HepG2 (cell line): Measurements from ENCODE around the gene RAD17. TPM values are rescaled to one million over a fixed set of nuclear protein-coding genes. Genes with fewer than 3 reads are reported as not detected.
A peak's percentile ranks its signal among the peaks of the same experiment; 100 is the strongest.

ENCODE experiments used
- AGO2 ChIP-seq: fragments of 200-400 bp; formaldehyde crosslinking; optimal IDR thresholded peaks from 2 replicates; pipeline ENCODE3; 2017; ENCODE audit warnings: mild to moderate bottlenecking, low read depth, low read length, moderate library complexity
- CEBPB ChIP-seq: IDR thresholded peaks from 2 replicates; pipeline ENCODE4 v1.6.1; 2011; ENCODE audit warnings: low read depth, low read length, improper control_type of control experiment, borderline replicate concordance
- FLYWCH1 ChIP-seq: sonication (generic); formaldehyde crosslinking; IDR thresholded peaks from 2 replicates; pipeline ENCODE4 v1.8.1; 2023; ENCODE audit warnings: mild to moderate bottlenecking, missing genetic modification reagents
- HOMEZ ChIP-seq: IDR thresholded peaks from 2 replicates; pipeline ENCODE4 v1.6.1; 2016; ENCODE audit warnings: low read depth
- IKZF1 ChIP-seq: fragments of 450-650 bp; IDR thresholded peaks from 2 replicates; pipeline ENCODE4 v1.7.1; 2016
- KDM1A ChIP-seq: IDR thresholded peaks from 2 replicates; pipeline ENCODE4 v1.6.1; 2016; ENCODE audit warnings: missing compliant biosample characterization
- KDM2A ChIP-seq: sonication (generic); formaldehyde crosslinking; IDR thresholded peaks from 2 replicates; pipeline ENCODE4 v1.4.0; 2020; ENCODE audit warnings: low read depth, missing genetic modification reagents, borderline replicate concordance
- KDM5A ChIP-seq: fragments of 200-600 bp; sonication (generic); IDR thresholded peaks from 2 replicates; pipeline ENCODE4 v1.7.0; 2018; ENCODE audit warnings: antibody characterized with exemption, mild to moderate bottlenecking, low read length, borderline replicate concordance
- MTF1 ChIP-seq: sonication (generic); formaldehyde crosslinking; IDR thresholded peaks from 2 replicates; pipeline ENCODE4 v1.5.0; 2020; ENCODE audit warnings: missing genetic modification reagents
- NBN ChIP-seq: fragments of 450-650 bp; conservative IDR thresholded peaks from 2 replicates; pipeline ENCODE4 v1.6.1; 2017
- PHF8 ChIP-seq: sonication (generic); formaldehyde crosslinking; IDR thresholded peaks from 2 replicates; pipeline ENCODE4 v1.5.0; 2020; ENCODE audit warnings: missing genetic modification reagents
- SMARCC2 ChIP-seq: fragments of 450-650 bp; IDR thresholded peaks from 2 replicates; pipeline ENCODE4 v1.6.1; 2017; ENCODE audit warnings: antibody characterized with exemption, mild to moderate bottlenecking
- SMYD3 ChIP-seq: sonication (generic); formaldehyde crosslinking; IDR thresholded peaks from 2 replicates; pipeline ENCODE4 v1.8.1; 2023; ENCODE audit warnings: mild to moderate bottlenecking, missing genetic modification reagents
- SNAI1 ChIP-seq: sonication (generic); formaldehyde crosslinking; IDR thresholded peaks from 2 replicates; pipeline ENCODE4 v1.5.0; 2020; ENCODE audit warnings: mild to moderate bottlenecking, missing genetic modification reagents, borderline replicate concordance
- SOX6 ChIP-seq, 2 experiments: fragments of 450-650 bp in 1 of 2; sonication (generic) in 1 of 2; formaldehyde crosslinking in 1 of 2; IDR thresholded peaks; 2 replicates each; pipeline versions ENCODE4 v1.4.0 to v1.6.1; 2017 to 2020; ENCODE audit warnings: antibody characterized with exemption in 1 of 2, mild to moderate bottlenecking in 1 of 2, missing genetic modification reagents in 1 of 2
- TAF15 ChIP-seq: fragments of 200-400 bp; formaldehyde crosslinking; IDR thresholded peaks from one replicate; pipeline ENCODE4 v1.6.1; 2018; ENCODE audit warnings: mild to moderate bottlenecking, low read depth, low read length; ENCODE audit not compliant: poor library complexity, severe bottlenecking
- TBL1XR1 ChIP-seq: fragments of 150-350 bp; IDR thresholded peaks from 2 replicates; pipeline ENCODE4 v1.6.1; 2014; ENCODE audit warnings: borderline replicate concordance, low read length; ENCODE audit not compliant: partially characterized antibody
- TEAD2 ChIP-seq: sonication (generic); formaldehyde crosslinking; IDR thresholded peaks from 2 replicates; pipeline ENCODE4 v1.9.0; 2021; ENCODE audit warnings: missing genetic modification reagents
- ZNF101 ChIP-seq: sonication (generic); formaldehyde crosslinking; IDR thresholded peaks from 2 replicates; pipeline ENCODE4 v1.4.0; 2020; ENCODE audit warnings: mild to moderate bottlenecking, low read depth, missing genetic modification reagents, borderline replicate concordance
- ZNF180 ChIP-seq: sonication (generic); formaldehyde crosslinking; IDR thresholded peaks from 2 replicates; pipeline ENCODE4 v1.4.0; 2020; ENCODE audit warnings: low read depth, missing genetic modification reagents, borderline replicate concordance
- ZNF446 ChIP-seq: sonication (generic); formaldehyde crosslinking; IDR thresholded peaks from 2 replicates; pipeline ENCODE4 v1.5.0; 2020; ENCODE audit warnings: mild to moderate bottlenecking, missing genetic modification reagents
- ZNF501 ChIP-seq: sonication (generic); formaldehyde crosslinking; IDR thresholded peaks from 2 replicates; pipeline ENCODE4 v1.5.1; 2020; ENCODE audit warnings: mild to moderate bottlenecking, moderate library complexity, missing genetic modification reagents
- ZNF530 ChIP-seq: sonication (generic); formaldehyde crosslinking; IDR thresholded peaks from 2 replicates; pipeline ENCODE4 v1.5.0; 2020; ENCODE audit warnings: low read depth, mild to moderate bottlenecking, missing genetic modification reagents
- ZNF546 ChIP-seq: sonication (generic); formaldehyde crosslinking; conservative IDR thresholded peaks from 2 replicates; pipeline ENCODE4 v1.8.1; 2023; ENCODE audit warnings: mild to moderate bottlenecking, missing genetic modification reagents
- ZNF615 ChIP-seq: sonication (generic); formaldehyde crosslinking; IDR thresholded peaks from 2 replicates; pipeline ENCODE4 v1.5.0; 2020; ENCODE audit warnings: mild to moderate bottlenecking, missing genetic modification reagents, borderline replicate concordance
- ZNF7 ChIP-seq: IDR thresholded peaks from 2 replicates; pipeline ENCODE4 v1.6.1; 2016; ENCODE audit warnings: missing biosample characterization, missing genetic modification reagents
- polyA plus RNA-seq, 8 experiments: library from polyadenylated mRNA; depleted of rRNA in 3 of 8; stranded (reverse) in 7 of 8; unstranded in 1 of 8; fragments of >200 nt; fragmentation: Illumina TruSeq in 4 of 8; extraction: Trizol in 4 of 8; gene quantifications; 2 replicates each; pipeline versions ENCODE4 v1.2.1 to v1.2.3, GENCODE V29; 2011 to 2016; ENCODE audit warnings: low read depth in 4 of 8, missing spikeins in 1 of 8, mixed read lengths in 1 of 8; ENCODE audit not compliant: insufficient read depth in 1 of 8
- total RNA-seq, 5 experiments: library from RNA; depleted of rRNA; stranded (reverse); fragments of >200 nt; fragmentation: Illumina TruSeq; extraction: Trizol; gene quantifications; 2 replicates each; pipeline ENCODE4 v1.2.3, GENCODE V29; 2016; ENCODE audit warnings: low read depth in 1 of 5

Gene RAD17
- total and polyA plus RNA-seq, 2 of the 13 experiments (the other 11 are each of a cell fraction or from before 2014, with no cell fraction given), result 24.0 to 25.9 TPM

- TF ChIP-seq KDM5A (peak; percentile 87), ZNF7 (CRISPR knock-in tag) (no peak), ZNF101 (0 out of 2 replicates have a peak, but pooled peaks have one; percentile 67), ZNF180 (no peak), ZNF546 (CRISPR knock-in tag) (0 out of 2 replicates have a peak, but pooled peaks have one; percentile 14), MTF1 (CRISPR knock-in tag) (peak; percentile 68; the same call in 1 of the 2 replicates), FLYWCH1 (CRISPR knock-in tag) (peak; percentile 82; the same call in 1 of the 2 replicates), SNAI1 (CRISPR knock-in tag) (no peak), KDM1A (CRISPR knock-in tag) (no peak), AGO2 (peak; percentile 77), SOX6 (IDR thresholded peaks at IDR 0.05) (no peak), SOX6 (CRISPR knock-in tag; IDR thresholded peaks at IDR 0.05) (peak; percentile 46), ZNF530 (CRISPR knock-in tag) (no peak), PHF8 (CRISPR knock-in tag) (peak; percentile 85), IKZF1 (no peak), KDM2A (peak; percentile 87), SMYD3 (no peak), HOMEZ (CRISPR knock-in tag) (peak; percentile 37; the same call in 1 of the 2 replicates), ZNF501 (peak; percentile 74; the same call in 1 of the 2 replicates), ZNF446 (CRISPR knock-in tag) (peak; percentile 79), TEAD2 (no peak), TBL1XR1 (no peak), ZNF615 (CRISPR knock-in tag) (0 out of 2 replicates have a peak, but pooled peaks have one; percentile 13), SMARCC2 (no peak), NBN (no peak), TAF15 (peak; percentile 84), CEBPB (no peak)
These were observed at the start of gene RAD17, which contains the start of the genes AK6 and TAF9 (continued) for GRCh38 chr5:69369340-69370121.
